SK-N-SH (cell line): ENCODE measurements around the gene MX2. TPM values are rescaled to one million over a fixed set of nuclear protein-coding genes. Genes with fewer than 3 reads are reported as not detected.

ENCODE experiments used
- CTCF ChIA-PET: fragments of 300-600, 350-600 bp; formaldehyde crosslinking; extraction: SDS; loops from one replicate; lab custom pipeline; 2021; lab: Yijun Ruan, JAX
- POLR2A ChIA-PET: fragments of 350-600 bp; sonication (Branson Sonifier 250); formaldehyde crosslinking; extraction: SDS; loops from one replicate; lab custom pipeline; 2020; ENCODE audit warnings: antibody characterized with exemption, inconsistent platforms; lab: Yijun Ruan, JAX
- DNase-seq: peaks from one replicate; pipeline ENCODE4 v3.0.0; 2012
- H2AFZ ChIP-seq: fragments of 200-600 bp; sonication (generic); 2 replicates; pipeline ENCODE4 v1.8.1; 2016; ENCODE audit warnings: antibody characterized with exemption, mild to moderate bottlenecking, low read depth
- H3F3A ChIP-seq: fragments of 200-600 bp; sonication (generic); replicated peaks from 2 replicates; pipeline ENCODE3; 2016; ENCODE audit warnings: antibody characterized with exemption, mild to moderate bottlenecking; ENCODE audit not compliant: insufficient read depth
- H3K27ac ChIP-seq, 2 experiments: fragments of 200-500 bp in 1 of 2; fragments of 200-600 bp in 1 of 2; sonication (Bioruptor generic) in 1 of 2; sonication (generic), shearing (Covaris generic) in 1 of 2; 2 replicates each; pipeline versions ENCODE4 v1.5.1 to v1.6.1; 2014 to 2016; ENCODE audit warnings: low read depth in 2 of 2, inconsistent platforms in 1 of 2, low read length in 1 of 2, mild to moderate bottlenecking in 1 of 2, mixed read lengths in 1 of 2
- H3K27me3 ChIP-seq: fragments of 200-600 bp; sonication (generic), shearing (Covaris generic); 2 replicates; pipeline ENCODE4 v1.6.1; 2016; ENCODE audit warnings: mixed run types; ENCODE audit not compliant: insufficient read depth
- H3K36me3 ChIP-seq, 2 experiments: fragments of 200-500 bp in 1 of 2; fragments of 200-600 bp in 1 of 2; sonication (Bioruptor generic) in 1 of 2; sonication (generic) in 1 of 2; replicated peaks in 1 of 2; 2 replicates each; pipeline versions ENCODE3 to v1.5.1; 2014 to 2016; ENCODE audit warnings: low read length in 1 of 2, mild to moderate bottlenecking in 1 of 2; ENCODE audit not compliant: insufficient read depth in 2 of 2, control insufficient read depth in 1 of 2
- H3K4me1 ChIP-seq, 2 experiments: fragments of 200-500 bp in 1 of 2; fragments of 200-600 bp in 1 of 2; sonication (Bioruptor generic) in 1 of 2; sonication (generic), shearing (Covaris generic) in 1 of 2; 2 replicates each; pipeline versions ENCODE4 v1.5.1 to v1.6.1; 2014 to 2016; ENCODE audit warnings: low read depth in 1 of 2, low read length in 1 of 2, mixed run types in 1 of 2; ENCODE audit not compliant: insufficient read depth in 2 of 2, control insufficient read depth in 1 of 2
- H3K4me2 ChIP-seq: fragments of 200-600 bp; sonication (generic), shearing (Covaris generic); 2 replicates; pipeline ENCODE4 v1.6.1; 2017; ENCODE audit warnings: mixed run types
- H3K4me3 ChIP-seq, 2 experiments: fragments of 200-500 bp in 1 of 2; fragments of 200-600 bp in 1 of 2; sonication (Bioruptor generic) in 1 of 2; sonication (generic), shearing (Covaris generic) in 1 of 2; 2 replicates each; pipeline versions ENCODE4 v1.5.1 to v1.8.1; 2014 to 2016; ENCODE audit warnings: low read depth in 2 of 2, inconsistent platforms in 1 of 2, low read length in 1 of 2, mild to moderate bottlenecking in 1 of 2, mixed read lengths in 1 of 2, moderate library complexity in 1 of 2
- H3K79me2 ChIP-seq: fragments of 200-600 bp; sonication (generic); 2 replicates; pipeline ENCODE4 v1.8.1; 2017; ENCODE audit warnings: mild to moderate bottlenecking; ENCODE audit not compliant: insufficient read depth
- H3K9ac ChIP-seq: fragments of 200-600 bp; sonication (generic); 2 replicates; pipeline ENCODE4 v1.6.1; 2017; ENCODE audit warnings: mixed run types
- H3K9me2 ChIP-seq: fragments of 200-600 bp; sonication (generic); 2 replicates; pipeline ENCODE4 v1.6.1; 2017; ENCODE audit warnings: mixed run types
- H3K9me3 ChIP-seq: fragments of 200-600 bp; sonication (generic); 2 replicates; pipeline ENCODE4 v1.6.1; 2017; ENCODE audit warnings: mixed run types, mild to moderate bottlenecking, moderate library complexity
- H4K20me1 ChIP-seq: fragments of 200-600 bp; sonication (generic); 2 replicates; pipeline ENCODE4 v1.6.1; 2017; ENCODE audit warnings: mild to moderate bottlenecking, mixed run types; ENCODE audit not compliant: insufficient read depth
- ELF1 ChIP-seq: IDR thresholded peaks from 2 replicates; pipeline ENCODE4 v1.4.0; 2012
- EP300 ChIP-seq, 2 experiments: IDR thresholded peaks; 2 replicates each; pipeline versions ENCODE4 v1.4.0 to v1.6.1; 2012; ENCODE audit warnings: borderline replicate concordance in 1 of 2, low read depth in 1 of 2, low read length in 1 of 2
- EZH2phosphoT487 ChIP-seq: fragments of 200-600 bp; sonication (generic); IDR thresholded peaks from 2 replicates; pipeline ENCODE4 v1.6.1; 2017; ENCODE audit warnings: low read depth, mixed run types, mild to moderate bottlenecking, antibody characterized with exemption, moderate library complexity, borderline replicate concordance
- FOSL2 ChIP-seq: IDR thresholded peaks from 2 replicates; pipeline ENCODE4 v1.4.0; 2012; ENCODE audit warnings: low read depth, mild to moderate bottlenecking, moderate library complexity, borderline replicate concordance
- FOXM1 ChIP-seq: IDR thresholded peaks from 2 replicates; pipeline ENCODE4 v1.4.0; 2012; ENCODE audit warnings: low read depth, mild to moderate bottlenecking
- MEF2A ChIP-seq: IDR thresholded peaks from 2 replicates; pipeline ENCODE4 v1.4.0; 2012; ENCODE audit warnings: low read depth, borderline replicate concordance
- RFX5 ChIP-seq: IDR thresholded peaks from 2 replicates; pipeline ENCODE4 v1.6.1; 2012; ENCODE audit warnings: mild to moderate bottlenecking, improper control_type of control experiment, low read length
- SIN3A ChIP-seq: IDR thresholded peaks from 2 replicates; pipeline ENCODE4 v1.6.1; 2012; ENCODE audit warnings: low read depth, mild to moderate bottlenecking, low read length, moderate library complexity, borderline replicate concordance
- SMC3 ChIP-seq: IDR thresholded peaks from 2 replicates; pipeline ENCODE4 v1.6.1; 2012; ENCODE audit warnings: low read depth, low read length, improper control_type of control experiment
- TAF1 ChIP-seq: IDR thresholded peaks from 2 replicates; pipeline ENCODE4 v1.6.1; 2012; ENCODE audit warnings: low read depth, mild to moderate bottlenecking, low read length, moderate library complexity, borderline replicate concordance
- WGBS: methylation state at CpG from one replicate; pipeline ENCODE4 v1.1.6; 2017; ENCODE audit warnings: low lambda C conversion rate; 5-methylcytosine and 5-hydroxymethylcytosine counted together
- polyA plus RNA-seq, 3 experiments: library from polyadenylated mRNA; depleted of rRNA; stranded (reverse); fragments of >200 nt; gene quantifications; 2 replicates each; pipeline ENCODE4 v1.2.3, GENCODE V29; 2012
- TF ChIP-seq, protein P1 (sequence below): IDR thresholded peaks from 2 replicates; pipeline ENCODE4; 2012
- TF ChIP-seq, protein P2 (sequence below): IDR thresholded peaks from 2 replicates; pipeline ENCODE4 v1.4.0; 2012; ENCODE audit warnings: low read depth
- TF ChIP-seq, protein P3 (sequence below): IDR thresholded peaks from 2 replicates; pipeline ENCODE4 v1.6.1; 2012; ENCODE audit warnings: mild to moderate bottlenecking, low read depth, low read length, moderate library complexity
- TF ChIP-seq, protein P4 (sequence below): fragments of 150-350 bp; IDR thresholded peaks from 2 replicates; pipeline ENCODE4 v1.6.1; 2016; ENCODE audit warnings: mild to moderate bottlenecking, low read depth, low read length

MX2 gene
- polyA plus RNA-seq, 1 of the 3 experiments (the other 2 are of a cell fraction): 0.08 TPM

DNA sequence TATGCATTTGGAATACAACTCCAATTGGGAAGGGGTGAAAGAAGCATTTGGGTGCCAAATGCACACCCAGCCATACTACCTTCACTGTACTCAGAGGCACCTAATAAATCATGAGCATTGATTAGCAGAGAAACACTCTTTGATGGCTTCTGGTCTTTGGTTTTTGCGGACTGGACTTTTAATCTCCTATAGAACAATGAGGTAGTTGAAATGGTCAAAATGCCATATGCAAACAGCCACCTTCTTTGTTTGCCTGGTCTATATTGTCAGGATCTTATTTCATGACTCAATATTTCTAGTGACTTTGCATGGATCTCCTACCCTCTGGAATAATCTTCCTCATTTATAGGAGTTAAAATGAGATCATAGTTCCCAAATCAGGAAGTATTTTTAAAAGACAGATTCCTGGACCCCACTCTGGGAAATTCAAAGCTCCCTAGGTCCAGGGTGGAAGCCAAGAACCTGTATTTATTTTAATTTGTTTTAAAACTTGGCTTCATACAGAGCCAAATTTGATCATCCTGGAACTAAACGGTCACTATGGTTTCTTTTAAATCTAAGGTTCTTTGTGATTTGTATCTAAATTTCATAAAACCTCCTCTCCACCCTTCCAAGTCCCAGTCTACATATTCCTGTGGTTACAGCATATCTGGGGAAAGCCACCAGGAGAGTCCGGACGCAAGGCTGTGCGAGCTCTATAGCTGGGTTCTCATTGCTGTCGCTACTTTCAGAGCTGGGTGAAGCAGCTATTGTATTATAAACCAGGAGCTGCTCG lies 36.5 kb upstream of the MX2 start:
- Histone ChIP-seq H3K27ac (no peak overlapping the region), H3K9me2 (no peaks in the 10 kb centered on the region), H3K27me3 (no peaks in the 10 kb centered on the region), H4K20me1 (no peaks in the 10 kb centered on the region), H3F3A (no peaks in the 10 kb centered on the region), H3K4me3 (no peak overlapping the region), H3K4me1 (no peaks in the 10 kb centered on the region), H3K9ac (no peak overlapping the region), H3K9me3 (no peaks in the 10 kb centered on the region), H3K4me2 (no peak overlapping the region), H3K79me2 (no peaks in the 10 kb centered on the region), H3K36me3 (no peaks in the 10 kb centered on the region), H2AFZ (no peak overlapping the region)
- 56% methylated on average over 7 of the region's 7 CpGs for WGBS
- ChIA-PET POLR2A (no interaction called here), CTCF (no interaction called here)
- TF ChIP-seq MEF2A (no peak), EZH2phosphoT487 (no peak), SMC3 (no peak), ELF1 (no peak), TAF1 (no peak), FOSL2 (no peak), EP300 (IDR thresholded peaks at IDR 0.05; ENCODE audit: borderline replicate concordance in 1 of 2, low read depth in 1 of 2, low read length in 1 of 2) (no peak), SIN3A (no peak), RFX5 (no peak), FOXM1 (no peak)
- TF ChIP-seq, protein P1, sequence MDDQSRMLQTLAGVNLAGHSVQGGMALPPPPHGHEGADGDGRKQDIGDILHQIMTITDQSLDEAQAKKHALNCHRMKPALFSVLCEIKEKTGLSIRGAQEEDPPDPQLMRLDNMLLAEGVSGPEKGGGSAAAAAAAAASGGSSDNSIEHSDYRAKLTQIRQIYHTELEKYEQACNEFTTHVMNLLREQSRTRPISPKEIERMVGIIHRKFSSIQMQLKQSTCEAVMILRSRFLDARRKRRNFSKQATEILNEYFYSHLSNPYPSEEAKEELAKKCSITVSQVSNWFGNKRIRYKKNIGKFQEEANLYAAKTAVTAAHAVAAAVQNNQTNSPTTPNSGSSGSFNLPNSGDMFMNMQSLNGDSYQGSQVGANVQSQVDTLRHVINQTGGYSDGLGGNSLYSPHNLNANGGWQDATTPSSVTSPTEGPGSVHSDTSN: no peak
- TF ChIP-seq, protein P2, sequence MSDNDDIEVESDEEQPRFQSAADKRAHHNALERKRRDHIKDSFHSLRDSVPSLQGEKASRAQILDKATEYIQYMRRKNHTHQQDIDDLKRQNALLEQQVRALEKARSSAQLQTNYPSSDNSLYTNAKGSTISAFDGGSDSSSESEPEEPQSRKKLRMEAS: no peak
- TF ChIP-seq, protein P3, sequence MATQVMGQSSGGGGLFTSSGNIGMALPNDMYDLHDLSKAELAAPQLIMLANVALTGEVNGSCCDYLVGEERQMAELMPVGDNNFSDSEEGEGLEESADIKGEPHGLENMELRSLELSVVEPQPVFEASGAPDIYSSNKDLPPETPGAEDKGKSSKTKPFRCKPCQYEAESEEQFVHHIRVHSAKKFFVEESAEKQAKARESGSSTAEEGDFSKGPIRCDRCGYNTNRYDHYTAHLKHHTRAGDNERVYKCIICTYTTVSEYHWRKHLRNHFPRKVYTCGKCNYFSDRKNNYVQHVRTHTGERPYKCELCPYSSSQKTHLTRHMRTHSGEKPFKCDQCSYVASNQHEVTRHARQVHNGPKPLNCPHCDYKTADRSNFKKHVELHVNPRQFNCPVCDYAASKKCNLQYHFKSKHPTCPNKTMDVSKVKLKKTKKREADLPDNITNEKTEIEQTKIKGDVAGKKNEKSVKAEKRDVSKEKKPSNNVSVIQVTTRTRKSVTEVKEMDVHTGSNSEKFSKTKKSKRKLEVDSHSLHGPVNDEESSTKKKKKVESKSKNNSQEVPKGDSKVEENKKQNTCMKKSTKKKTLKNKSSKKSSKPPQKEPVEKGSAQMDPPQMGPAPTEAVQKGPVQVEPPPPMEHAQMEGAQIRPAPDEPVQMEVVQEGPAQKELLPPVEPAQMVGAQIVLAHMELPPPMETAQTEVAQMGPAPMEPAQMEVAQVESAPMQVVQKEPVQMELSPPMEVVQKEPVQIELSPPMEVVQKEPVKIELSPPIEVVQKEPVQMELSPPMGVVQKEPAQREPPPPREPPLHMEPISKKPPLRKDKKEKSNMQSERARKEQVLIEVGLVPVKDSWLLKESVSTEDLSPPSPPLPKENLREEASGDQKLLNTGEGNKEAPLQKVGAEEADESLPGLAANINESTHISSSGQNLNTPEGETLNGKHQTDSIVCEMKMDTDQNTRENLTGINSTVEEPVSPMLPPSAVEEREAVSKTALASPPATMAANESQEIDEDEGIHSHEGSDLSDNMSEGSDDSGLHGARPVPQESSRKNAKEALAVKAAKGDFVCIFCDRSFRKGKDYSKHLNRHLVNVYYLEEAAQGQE: no peak
- TF ChIP-seq, protein P4, sequence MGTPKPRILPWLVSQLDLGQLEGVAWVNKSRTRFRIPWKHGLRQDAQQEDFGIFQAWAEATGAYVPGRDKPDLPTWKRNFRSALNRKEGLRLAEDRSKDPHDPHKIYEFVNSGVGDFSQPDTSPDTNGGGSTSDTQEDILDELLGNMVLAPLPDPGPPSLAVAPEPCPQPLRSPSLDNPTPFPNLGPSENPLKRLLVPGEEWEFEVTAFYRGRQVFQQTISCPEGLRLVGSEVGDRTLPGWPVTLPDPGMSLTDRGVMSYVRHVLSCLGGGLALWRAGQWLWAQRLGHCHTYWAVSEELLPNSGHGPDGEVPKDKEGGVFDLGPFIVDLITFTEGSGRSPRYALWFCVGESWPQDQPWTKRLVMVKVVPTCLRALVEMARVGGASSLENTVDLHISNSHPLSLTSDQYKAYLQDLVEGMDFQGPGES: no peak
- no peak for DNase-seq
